IMR-90 (cell line): ENCODE data around the gene ANK3.

ENCODE experiments used
- CEBPB ChIP-seq: IDR thresholded peaks from 2 replicates; pipeline ENCODE4 v1.6.1; 2012; ENCODE audit warnings: low read depth, low read length, improper control_type of control experiment
- USF2 ChIP-seq: fragments of 150-350 bp; IDR thresholded peaks from 2 replicates; pipeline ENCODE4 v1.6.1; 2017; ENCODE audit warnings: mild to moderate bottlenecking, antibody characterized with exemption, low read length, low read depth

GRCh38 chr10:60347270-60347669, 42.4 kb downstream of the ANK3 start:
- TF ChIP-seq USF2 = no peak
- no peak for TF ChIP-seq CEBPB
